ENCODE results near the gene SAMD11.

Gene SAMD11

GRCh38 chr1:917466-918091 lies 6.1 kb upstream of the SAMD11 start:
- DNase-seq = no peak

GRCh38 chr1:918353-918752 lies 5.4 kb upstream of the SAMD11 start:
- DNase-seq = no peak

GRCh38 chr1:918843-919242 lies 4.9 kb upstream of the SAMD11 start:
- DNase-seq = no peak

GRCh38 chr1:919271-919872 lies 4.4 kb upstream of the SAMD11 start:
- DNase-seq = no peak

GRCh38 chr1:920010-920409 lies 3.7 kb upstream of the SAMD11 start:
- DNase-seq = no peak

GRCh38 chr1:920521-920920 lies 3.2 kb upstream of the SAMD11 start:
- peak in 1 of 2 experiments; percentile 36 for DNase-seq

- peak; percentile 51 to 87 for DNase-seq
Observed at GRCh38 chr1:921011-921837, 2.5 kb upstream of the SAMD11 start.

GRCh38 chr1:923991-924655 lies 400 bp downstream of the SAMD11 start:
- DNase-seq = no peak

- no peak for DNase-seq
Observed at GRCh38 chr1:924656-925560, 1.2 kb downstream of the SAMD11 start.

- no peak for DNase-seq
Observed at GRCh38 chr1:925561-926421, 2.1 kb downstream of the SAMD11 start.

GRCh38 chr1:927234-927633 lies 3.5 kb downstream of the SAMD11 start:
- DNase-seq = no peak

GRCh38 chr1:927748-928147 lies 4.0 kb downstream of the SAMD11 start:
- no peak for DNase-seq

GRCh38 chr1:928825-929661 lies 5.3 kb downstream of the SAMD11 start:
- DNase-seq = no peak

- no peak for DNase-seq
Observed at GRCh38 chr1:929712-930632, 6.2 kb downstream of the SAMD11 start.

GRCh38 chr1:930633-931138 lies 7.0 kb downstream of the SAMD11 start:
- no peak for DNase-seq

GRCh38 chr1:931380-932172 lies 7.9 kb downstream of the SAMD11 start:
- no peak for DNase-seq

- no peak for DNase-seq
Observed at GRCh38 chr1:932173-932510, 8.4 kb downstream of the SAMD11 start.
